Neutrophil (primary cell): ENCODE measurements around the gene ASCL2.
A peak's percentile ranks its signal among the peaks of the same experiment; 100 is the strongest.

Experiments used
- H3K27ac ChIP-seq: fragments of 200-600 bp; sonication (generic); 2 replicates; pipeline ENCODE4 v1.5.1; 2016; ENCODE audit warnings: mild to moderate bottlenecking, moderate library complexity
- H3K27me3 ChIP-seq: fragments of 200-600 bp; sonication (generic); 2 replicates; pipeline ENCODE4 v1.6.0; 2016; ENCODE audit warnings: mild to moderate bottlenecking
- H3K36me3 ChIP-seq: fragments of 200-600 bp; sonication (generic); 2 replicates; pipeline ENCODE4 v1.5.1; 2017
- H3K4me1 ChIP-seq, 2 experiments: fragments of 200-600 bp in 1 of 2; sonication (generic) in 1 of 2; 1 replicate in 1 of 2; 2 replicates in 1 of 2; pipeline versions ENCODE4 v1.5.1 to v1.6.1; 2013 to 2016; ENCODE audit warnings: low read depth in 1 of 2, low read length in 1 of 2, mild to moderate bottlenecking in 1 of 2, moderate library complexity in 1 of 2; ENCODE audit not compliant: control insufficient read depth in 1 of 2, insufficient read depth in 1 of 2
- H3K4me3 ChIP-seq, 2 experiments: fragments of 200-600 bp in 1 of 2; sonication (generic) in 1 of 2; 1 replicate in 1 of 2; 2 replicates in 1 of 2; pipeline ENCODE4 v1.5.1; 2013 to 2016; ENCODE audit warnings: low read depth in 1 of 2, low read length in 1 of 2, mild to moderate bottlenecking in 1 of 2, moderate library complexity in 1 of 2
- H3K9me3 ChIP-seq: fragments of 200-600 bp; sonication (generic); 2 replicates; pipeline ENCODE4 v1.5.1; 2016
- CTCF ChIP-seq: fragments of 200-600 bp; sonication (generic); IDR thresholded peaks from 2 replicates; pipeline ENCODE4 v1.5.1; 2016; ENCODE audit warnings: antibody characterized with exemption

Gene ASCL2

GRCh38 chr11:2273771-2274170 lies 3.4 kb upstream of the ASCL2 start:
- Histone ChIP-seq H3K4me3 (no peak overlapping the region), H3K4me1 (peaks cover 12 to 23% of the 10 kb centered on the region in 2 experiments), H3K36me3 (no peaks in the 10 kb centered on the region), H3K9me3 (no peaks in the 10 kb centered on the region), H3K27ac (no peak overlapping the region), H3K27me3 (peaks cover 56% of the 10 kb centered on the region)
- no peak for TF ChIP-seq CTCF

GRCh38 chr11:2273311-2273710 lies 2.9 kb upstream of the ASCL2 start:
- no peak overlapping the region for H3K4me3 ChIP-seq
- no peak overlapping the region for H3K27ac ChIP-seq
- peaks cover 55% of the 10 kb centered on the region for H3K27me3 ChIP-seq
- TF ChIP-seq CTCF: no peak
- H3K9me3 ChIP-seq: no peaks in the 10 kb centered on the region
- no peaks in the 10 kb centered on the region for H3K36me3 ChIP-seq
- H3K4me1 ChIP-seq: peaks cover 16 to 28% of the 10 kb centered on the region in 2 experiments

- Histone ChIP-seq H3K36me3 (no peaks in the 10 kb centered on the region), H3K4me3 (no peak overlapping the region), H3K27me3 (peaks cover 54% of the 10 kb centered on the region), H3K9me3 (no peaks in the 10 kb centered on the region), H3K4me1 (peaks cover 16 to 31% of the 10 kb centered on the region in 2 experiments), H3K27ac (no peak overlapping the region)
- no peak for TF ChIP-seq CTCF
Measured at GRCh38 chr11:2272946-2273280, 2.5 kb upstream of the ASCL2 start.

- peaks cover 54% of the 10 kb centered on the region for H3K27me3 ChIP-seq
Measured at GRCh38 chr11:2272228-2272945, 2.0 kb upstream of the ASCL2 start.

GRCh38 chr11:2271327-2272227 lies 1.2 kb upstream of the ASCL2 start:
- H3K4me1 ChIP-seq: peaks cover 16 to 31% of the 10 kb centered on the region in 2 experiments
- no peak for TF ChIP-seq CTCF
- H3K9me3 ChIP-seq: no peaks in the 10 kb centered on the region
- no peaks in the 10 kb centered on the region for H3K36me3 ChIP-seq
- H3K27me3 ChIP-seq: peaks cover 50% of the 10 kb centered on the region
- no peak overlapping the region for H3K27ac ChIP-seq
- H3K4me3 ChIP-seq: peak overlapping the region; percentile 75 to 80

More at GRCh38 chr11:2272228-2272945, 2.0 kb upstream of the ASCL2 start:
- Histone ChIP-seq H3K36me3 (no peaks in the 10 kb centered on the region), H3K27ac (no peak overlapping the region), H3K4me1 (peaks cover 16 to 31% of the 10 kb centered on the region in 2 experiments), H3K9me3 (no peaks in the 10 kb centered on the region), H3K4me3 (no peak overlapping the region)
- TF ChIP-seq CTCF: no peak
